Measurements from ENCODE around the gene PDCD7.

The PDCD7 gene

GRCh38 chr15:65171428-65171827 lies 37.8 kb upstream of the PDCD7 start:
- no peak for TF ChIP-seq EZH2phosphoT487 (IDR thresholded peaks at IDR 0.05; ENCODE audit: borderline replicate concordance)
- TF ChIP-seq, protein P1, sequence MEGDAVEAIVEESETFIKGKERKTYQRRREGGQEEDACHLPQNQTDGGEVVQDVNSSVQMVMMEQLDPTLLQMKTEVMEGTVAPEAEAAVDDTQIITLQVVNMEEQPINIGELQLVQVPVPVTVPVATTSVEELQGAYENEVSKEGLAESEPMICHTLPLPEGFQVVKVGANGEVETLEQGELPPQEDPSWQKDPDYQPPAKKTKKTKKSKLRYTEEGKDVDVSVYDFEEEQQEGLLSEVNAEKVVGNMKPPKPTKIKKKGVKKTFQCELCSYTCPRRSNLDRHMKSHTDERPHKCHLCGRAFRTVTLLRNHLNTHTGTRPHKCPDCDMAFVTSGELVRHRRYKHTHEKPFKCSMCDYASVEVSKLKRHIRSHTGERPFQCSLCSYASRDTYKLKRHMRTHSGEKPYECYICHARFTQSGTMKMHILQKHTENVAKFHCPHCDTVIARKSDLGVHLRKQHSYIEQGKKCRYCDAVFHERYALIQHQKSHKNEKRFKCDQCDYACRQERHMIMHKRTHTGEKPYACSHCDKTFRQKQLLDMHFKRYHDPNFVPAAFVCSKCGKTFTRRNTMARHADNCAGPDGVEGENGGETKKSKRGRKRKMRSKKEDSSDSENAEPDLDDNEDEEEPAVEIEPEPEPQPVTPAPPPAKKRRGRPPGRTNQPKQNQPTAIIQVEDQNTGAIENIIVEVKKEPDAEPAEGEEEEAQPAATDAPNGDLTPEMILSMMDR (conservative IDR thresholded peaks at IDR 0.05; ENCODE audit: low read length) = no peak
- Histone ChIP-seq H3K9me2 (replicated peaks; ENCODE audit: low read depth, low read length) (no peaks in the 10 kb centered on the region), H3K9me3 (ENCODE audit: insufficient read depth, low read depth, low read length) (no peaks in the 10 kb centered on the region), H3K79me2 (ENCODE audit: insufficient read depth, low read length) (peaks cover 12% of the 10 kb centered on the region), H3F3A (ENCODE audit: low read depth) (no peaks in the 10 kb centered on the region), H2AFZ (ENCODE audit: low read length) (no peak overlapping the region), H3K4me3 (ENCODE audit: low read length, poor library complexity, severe bottlenecking) (no peak overlapping the region), H3K36me3 (ENCODE audit: insufficient read depth, low read length) (peaks cover 52% of the 10 kb centered on the region; the same call in 1 of the 2 replicates), H3K4me1 (ENCODE audit: insufficient read depth, low read length, poor library complexity, severe bottlenecking) (no peaks in the 10 kb centered on the region), H3K27me3 (ENCODE audit: insufficient read depth, low read length, poor library complexity, severe bottlenecking) (no peaks in the 10 kb centered on the region), H3K9ac (ENCODE audit: low read depth, low read length, poor library complexity, severe bottlenecking) (no peak overlapping the region), H4K20me1 (ENCODE audit: insufficient read depth, low read length, poor library complexity, severe bottlenecking) (no peaks in the 10 kb centered on the region), H3K4me2 (ENCODE audit: low read depth, low read length, poor library complexity, severe bottlenecking) (no peak overlapping the region)

DNA sequence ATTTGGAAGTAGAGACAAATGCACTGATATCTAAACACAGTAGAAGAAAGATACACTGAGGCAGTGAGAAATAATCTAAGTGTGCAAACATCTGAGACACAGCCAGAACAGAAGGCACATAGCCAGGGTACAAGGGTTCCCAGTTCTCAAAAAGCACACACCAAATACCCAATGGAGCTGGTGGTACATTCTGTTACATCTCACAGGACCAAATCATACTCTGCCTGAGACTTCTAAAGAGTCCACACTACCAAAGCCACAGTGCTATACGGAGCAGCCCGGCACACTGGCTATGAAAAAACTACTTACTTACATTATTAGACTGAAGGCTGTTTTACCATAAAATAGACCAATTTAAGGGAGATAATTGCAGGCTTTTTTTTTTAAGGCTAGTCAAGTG lies 32.3 kb upstream of the PDCD7 start:
- no peaks in the 10 kb centered on the region for H3K9me2 ChIP-seq (replicated peaks; ENCODE audit: low read depth, low read length)
- peaks cover 19% of the 10 kb centered on the region for H3K79me2 ChIP-seq (ENCODE audit: insufficient read depth, low read length)
- H3K4me1 ChIP-seq (ENCODE audit: insufficient read depth, low read length, poor library complexity, severe bottlenecking) = no peaks in the 10 kb centered on the region
- H3K36me3 ChIP-seq (ENCODE audit: insufficient read depth, low read length) = peaks cover 61% of the 10 kb centered on the region
- H2AFZ ChIP-seq (ENCODE audit: low read length) = no peak overlapping the region
- H3K9me3 ChIP-seq (ENCODE audit: insufficient read depth, low read depth, low read length) = no peaks in the 10 kb centered on the region
- no peaks in the 10 kb centered on the region for H3F3A ChIP-seq (ENCODE audit: low read depth)
- H3K4me3 ChIP-seq (ENCODE audit: low read length, poor library complexity, severe bottlenecking) = no peak overlapping the region
- TF ChIP-seq EZH2phosphoT487 (IDR thresholded peaks at IDR 0.05; ENCODE audit: borderline replicate concordance) = no peak
- TF ChIP-seq, protein P1 (conservative IDR thresholded peaks at IDR 0.05; ENCODE audit: low read length) = no peak
- no peak overlapping the region for H3K4me2 ChIP-seq (ENCODE audit: low read depth, low read length, poor library complexity, severe bottlenecking)
- H3K27me3 ChIP-seq (ENCODE audit: insufficient read depth, low read length, poor library complexity, severe bottlenecking) = no peaks in the 10 kb centered on the region
- no peak overlapping the region for H3K9ac ChIP-seq (ENCODE audit: low read depth, low read length, poor library complexity, severe bottlenecking)
- H4K20me1 ChIP-seq (ENCODE audit: insufficient read depth, low read length, poor library complexity, severe bottlenecking) = peaks cover 5% of the 10 kb centered on the region

DNA sequence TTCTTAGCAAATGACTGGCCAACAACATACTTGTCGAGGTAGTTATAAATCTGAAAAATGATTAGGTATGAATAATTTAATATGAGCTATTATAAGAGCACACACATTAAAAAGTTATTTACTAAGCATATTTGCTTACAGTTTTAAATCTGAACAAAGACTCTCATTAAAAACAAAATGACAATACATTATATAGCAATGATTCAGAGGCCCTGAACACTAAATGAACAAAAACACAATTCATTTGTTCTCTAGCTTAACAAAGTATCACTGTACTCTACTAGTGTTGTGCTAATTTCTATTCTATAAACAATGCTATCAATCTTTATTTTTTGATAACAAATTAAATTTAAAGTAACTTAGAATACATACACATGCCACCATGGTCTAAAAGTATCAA lies 30.5 kb upstream of the PDCD7 start:
- Histone ChIP-seq H3K4me3 (ENCODE audit: low read length, poor library complexity, severe bottlenecking) (no peak overlapping the region), H2AFZ (ENCODE audit: low read length) (no peak overlapping the region), H3F3A (ENCODE audit: low read depth) (no peaks in the 10 kb centered on the region), H3K9ac (ENCODE audit: low read depth, low read length, poor library complexity, severe bottlenecking) (no peak overlapping the region), H3K9me2 (replicated peaks; ENCODE audit: low read depth, low read length) (no peaks in the 10 kb centered on the region), H4K20me1 (ENCODE audit: insufficient read depth, low read length, poor library complexity, severe bottlenecking) (peaks cover 5% of the 10 kb centered on the region), H3K9me3 (ENCODE audit: insufficient read depth, low read depth, low read length) (no peaks in the 10 kb centered on the region), H3K27me3 (ENCODE audit: insufficient read depth, low read length, poor library complexity, severe bottlenecking) (no peaks in the 10 kb centered on the region), H3K79me2 (ENCODE audit: insufficient read depth, low read length) (peaks cover 13% of the 10 kb centered on the region), H3K36me3 (ENCODE audit: insufficient read depth, low read length) (peaks cover 54% of the 10 kb centered on the region), H3K4me1 (ENCODE audit: insufficient read depth, low read length, poor library complexity, severe bottlenecking) (no peaks in the 10 kb centered on the region), H3K4me2 (ENCODE audit: low read depth, low read length, poor library complexity, severe bottlenecking) (no peak overlapping the region)
- TF ChIP-seq, protein P1 (conservative IDR thresholded peaks at IDR 0.05; ENCODE audit: low read length) = no peak

All from Loucy (cell line).